NCI-H187 (cell line): Measurements from ENCODE around the gene NSD1.
"Not testable (repeated sequence)": the region's sequence is repeated elsewhere in the genome, so short reads cannot be mapped to it uniquely, and the experiment has no call there.

ENCODE experiments used
- DNase-seq, 2 experiments: peaks; one replicate each; lab custom pipeline; 2025; lab: John Stamatoyannopoulos, UW

NSD1 gene

GRCh38 chr5:177231479-177232250, 98.1 kb downstream of the NSD1 start:
- no peak for DNase-seq

GRCh38 chr5:177232358-177232757, 98.8 kb downstream of the NSD1 start:
- no peak for DNase-seq

DNA sequence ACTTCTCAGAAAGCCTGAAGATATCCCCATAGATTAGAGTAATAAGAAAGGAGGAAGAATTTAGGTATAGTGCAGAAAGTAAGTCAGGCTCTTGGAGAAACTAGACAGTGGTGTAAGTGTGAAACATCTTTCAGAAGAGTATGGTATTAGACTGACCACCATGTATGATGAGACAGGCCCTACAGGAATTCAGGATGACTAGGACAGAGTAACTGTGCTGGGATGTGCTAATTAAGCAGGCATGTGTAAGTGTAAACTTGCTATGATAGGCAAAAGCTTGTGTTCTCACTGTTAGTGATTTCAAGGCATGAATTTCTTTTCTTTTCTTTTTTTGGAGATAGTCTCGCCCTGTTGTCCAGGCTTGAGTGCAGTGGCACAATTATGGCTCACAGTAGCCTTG, 99.2 kb downstream of the NSD1 start:
- DNase-seq = no peak

DNA sequence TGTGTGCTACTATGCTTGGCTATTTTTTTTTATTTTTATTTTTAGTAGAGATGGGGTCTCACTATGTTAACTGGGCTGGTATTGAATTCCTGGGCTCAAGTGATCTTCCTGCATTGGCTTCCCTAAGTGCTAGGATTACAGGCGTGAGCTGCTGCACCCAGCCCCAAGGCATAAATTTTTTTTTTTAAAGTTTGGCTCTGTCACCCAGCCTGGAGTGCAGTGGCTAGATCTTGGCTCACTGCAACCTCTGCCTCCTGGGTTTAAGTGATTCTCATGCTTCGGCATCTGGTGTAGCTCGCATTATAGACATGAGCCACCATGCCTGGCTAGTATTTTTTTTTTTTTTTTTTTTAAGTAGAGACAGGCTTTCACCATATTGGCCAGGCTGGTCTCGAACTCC, 99.6 kb downstream of the NSD1 start:
- DNase-seq = no peak

GRCh38 chr5:177233802-177234201, 100.2 kb downstream of the NSD1 start:
- no peak for DNase-seq

GRCh38 chr5:177234841-177235240, 101.3 kb downstream of the NSD1 start:
- DNase-seq = no peak

DNA sequence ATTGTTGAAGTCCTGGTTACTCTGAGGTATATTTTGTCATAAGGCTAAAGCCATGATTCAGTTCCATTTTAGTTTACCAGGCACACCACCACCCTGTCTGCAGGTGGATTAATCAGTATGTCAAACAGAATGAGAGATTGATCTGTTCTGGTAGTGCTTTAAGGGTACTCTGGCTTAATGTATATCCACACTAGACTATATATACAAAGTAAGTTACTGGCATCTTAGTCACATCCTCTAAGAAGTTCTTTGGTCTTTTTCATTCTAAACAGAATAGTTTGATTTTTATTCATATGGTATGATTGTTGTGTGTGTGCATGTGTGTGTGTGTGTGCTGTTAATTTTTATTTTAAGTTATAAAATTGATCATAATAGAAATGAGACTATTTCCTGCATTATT, 108.2 kb downstream of the NSD1 start:
- no peak for DNase-seq

DNA sequence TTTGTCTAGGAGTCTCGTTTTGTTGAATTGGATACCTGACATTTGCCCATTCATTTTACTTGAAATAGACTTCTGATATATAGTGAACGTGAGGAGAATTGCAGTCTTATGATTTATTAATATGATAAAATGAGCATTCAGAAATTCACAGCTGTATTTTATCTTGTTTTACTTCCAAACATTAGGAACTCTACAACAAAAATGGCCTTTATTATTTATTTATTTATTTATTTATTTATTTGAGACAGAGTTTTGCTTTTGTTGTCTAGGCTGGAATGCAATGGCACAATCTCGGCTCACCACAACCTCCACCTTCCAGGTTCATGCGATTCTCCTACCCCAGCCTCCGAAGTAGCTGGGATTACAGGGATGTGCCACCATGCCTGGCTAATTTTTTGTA, 108.7 kb downstream of the NSD1 start:
- no peak for DNase-seq

DNA sequence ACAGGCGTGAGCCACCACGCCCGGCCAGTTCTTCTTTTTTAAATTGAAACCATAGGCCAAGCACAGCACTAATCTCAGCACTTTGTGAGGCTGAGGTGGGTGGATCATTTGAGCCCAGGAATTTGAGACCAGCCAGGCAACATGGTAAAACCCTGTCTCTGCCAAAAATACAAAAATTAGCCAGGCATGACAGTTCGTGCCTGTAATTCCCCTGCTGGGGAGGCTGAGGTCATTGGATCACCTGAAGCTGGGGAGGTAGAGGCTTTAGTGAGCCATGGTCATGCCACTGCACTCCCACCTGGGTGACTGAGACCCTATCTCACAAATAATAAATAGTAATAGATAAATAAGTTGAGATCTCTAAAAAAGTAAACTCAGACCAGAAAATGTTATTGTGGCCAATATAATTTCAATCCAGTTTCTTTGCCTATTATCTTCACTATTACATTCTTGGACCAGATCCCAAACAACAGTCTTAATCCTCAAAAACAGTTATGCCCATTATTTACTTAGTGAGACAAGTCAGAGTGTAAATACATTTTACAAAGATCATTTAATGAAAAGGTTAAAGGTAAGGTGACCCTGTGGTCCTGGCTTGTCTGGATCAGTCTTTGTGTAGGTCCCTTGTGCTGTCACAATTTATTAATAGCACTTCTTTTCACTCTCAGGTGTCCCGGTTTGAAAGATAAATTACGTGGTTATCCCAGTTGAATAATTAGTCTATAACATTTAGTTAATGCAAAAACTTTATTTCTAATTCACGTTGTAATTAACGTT, 116.4 kb downstream of the NSD1 start:
- no peak for DNase-seq

GRCh38 chr5:177253252-177253651, 119.7 kb downstream of the NSD1 start:
- DNase-seq = no peak

DNA sequence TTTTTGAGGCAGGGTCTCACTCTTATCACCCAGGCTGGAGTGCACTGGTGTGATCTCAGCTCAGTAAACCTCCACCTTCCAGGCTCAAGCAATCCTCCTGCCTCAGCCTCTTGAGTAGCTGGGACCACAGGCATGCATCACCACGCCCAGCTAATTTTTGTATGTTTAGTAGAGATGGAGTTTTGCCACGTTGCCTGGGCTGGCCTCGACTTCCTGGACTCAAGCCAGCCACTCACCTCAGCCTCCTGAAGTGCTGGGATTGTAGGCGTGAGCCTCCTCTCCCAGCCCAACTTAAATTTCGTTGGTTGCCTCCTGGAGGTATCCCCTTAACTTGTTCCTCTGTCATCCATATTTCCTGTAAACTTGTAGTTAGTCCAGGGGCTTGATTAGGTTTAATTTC, 122.7 kb downstream of the NSD1 start:
- DNase-seq = no peak

DNA sequence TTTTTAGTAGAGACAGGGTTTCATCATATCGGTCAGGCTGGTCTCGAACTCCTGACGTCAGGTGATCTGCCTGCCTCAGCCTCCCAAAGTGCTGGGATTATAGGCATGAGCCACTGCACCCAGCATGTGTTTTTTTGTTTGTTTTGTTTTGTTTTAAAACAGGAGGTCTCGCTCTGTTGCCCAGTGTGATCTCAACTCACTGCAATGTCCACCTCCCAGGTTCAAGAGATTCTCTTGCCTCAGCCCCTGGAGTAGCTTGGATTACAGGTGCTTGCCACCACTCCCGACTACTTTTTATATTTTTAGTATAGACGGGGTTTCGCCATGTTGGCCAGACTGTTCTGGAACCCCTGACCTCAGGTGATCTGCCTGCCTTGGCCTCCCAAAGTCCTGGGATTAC, 125.1 kb downstream of the NSD1 start:
- DNase-seq = not testable (repeated sequence)

- no peak for DNase-seq
Measured at GRCh38 chr5:177260961-177261360, 127.4 kb downstream of the NSD1 start.

- no peak for DNase-seq
Measured at GRCh38 chr5:177261510-177261909, 127.9 kb downstream of the NSD1 start.

GRCh38 chr5:177264178-177264577, 130.6 kb downstream of the NSD1 start:
- no peak for DNase-seq

GRCh38 chr5:177265395-177265794, 131.8 kb downstream of the NSD1 start:
- DNase-seq = no peak

GRCh38 chr5:177269232-177269895, 135.8 kb downstream of the NSD1 start:
- no peak for DNase-seq

DNA sequence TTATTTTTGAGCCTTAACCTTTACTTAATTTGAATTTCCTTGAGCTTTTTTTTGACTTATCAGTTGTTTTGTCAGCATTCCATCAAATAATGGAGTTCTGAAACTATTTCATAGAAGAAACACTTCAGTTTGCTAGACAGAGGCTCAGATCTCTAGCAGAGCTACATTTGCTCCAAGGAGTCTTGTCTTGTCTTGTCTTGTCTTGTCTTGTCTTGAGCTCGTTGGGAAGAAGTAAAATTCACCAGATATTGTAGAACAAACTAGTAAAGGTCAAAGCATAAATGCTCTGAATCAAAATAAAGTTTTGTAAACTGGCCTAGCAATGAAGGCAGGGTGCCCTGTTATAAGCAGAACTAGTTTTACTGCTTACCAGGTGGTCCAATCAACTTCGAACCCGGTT, 136.4 kb downstream of the NSD1 start:
- no peak for DNase-seq

GRCh38 chr5:177270653-177271052, 137.1 kb downstream of the NSD1 start:
- DNase-seq = no peak

- no peak for DNase-seq
Measured at GRCh38 chr5:177271113-177271512, 137.5 kb downstream of the NSD1 start.

DNA sequence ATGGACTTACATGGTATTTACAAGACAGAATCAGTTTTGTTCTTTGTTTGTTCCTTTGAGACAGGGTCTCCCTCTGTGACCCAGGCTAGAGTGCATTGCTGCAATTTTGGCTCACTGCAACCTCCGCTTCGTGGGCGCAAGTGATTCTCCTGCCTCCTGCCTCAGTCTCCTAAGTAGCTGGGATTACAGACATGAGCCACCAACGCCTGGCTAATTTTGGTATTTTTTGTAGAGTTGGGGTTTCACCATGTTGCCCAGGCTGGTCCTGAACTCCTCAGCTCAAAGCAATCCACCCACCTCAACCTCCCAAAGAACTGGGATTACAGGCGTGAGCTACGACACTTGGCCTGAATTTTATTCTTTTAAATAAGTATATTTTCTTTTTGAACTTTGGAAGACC, 142.3 kb downstream of the NSD1 start:
- DNase-seq = no peak

DNA sequence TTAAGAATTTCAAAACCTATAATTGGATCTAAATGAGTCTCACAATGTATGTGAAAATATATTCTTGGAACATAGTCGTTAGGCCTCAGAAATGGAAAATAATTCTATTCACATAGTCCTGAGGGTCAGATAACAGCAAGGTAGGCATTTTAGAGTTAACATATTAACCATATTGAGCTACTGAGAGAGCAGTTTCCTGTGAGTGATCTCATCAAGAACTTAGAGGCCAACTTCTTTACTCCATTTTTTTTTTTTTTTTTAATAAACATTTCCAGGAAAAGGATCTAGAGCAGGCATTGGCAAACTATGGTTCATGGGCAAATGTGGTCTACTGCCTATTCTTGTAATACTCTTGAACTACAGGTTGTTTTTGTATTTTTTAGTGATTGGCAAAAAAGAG, 143.3 kb downstream of the NSD1 start:
- DNase-seq = no peak

DNA sequence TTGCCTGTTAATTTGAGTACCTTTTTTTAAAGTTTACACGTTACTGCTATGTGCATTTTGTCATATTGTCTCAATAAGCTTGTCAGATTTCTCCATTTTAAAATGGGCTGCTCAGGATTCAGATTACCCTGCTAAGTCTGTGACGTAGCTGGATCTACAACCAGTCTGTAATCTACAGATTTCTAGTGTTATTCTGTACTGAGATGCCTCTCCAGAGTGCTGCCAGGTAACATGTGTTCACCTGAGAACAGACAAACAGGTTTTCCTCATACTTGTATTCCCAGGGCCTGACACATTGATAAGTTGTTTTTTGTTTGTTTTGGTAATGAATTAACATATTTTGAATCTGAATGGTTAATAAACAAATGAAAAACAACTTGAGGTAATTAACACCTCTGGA, 154.6 kb downstream of the NSD1 start:
- no peak for DNase-seq
